SKM-1 treated with dmso at 0.1 percent for 144 hours (cell line): ENCODE data around the gene KDR.

Experiments used
- DNase-seq: peaks from one replicate; lab custom pipeline; 2025; ENCODE audit not compliant: unreplicated experiment; lab: John Stamatoyannopoulos, UW

KDR gene

GRCh38 chr4:55124322-55125076 lies 896 bp downstream of the KDR start:
- DNase-seq = no peak

- DNase-seq = no peak
Observed at GRCh38 chr4:55123791-55124190, 1.6 kb downstream of the KDR start.

- DNase-seq = no peak
Observed at GRCh38 chr4:55122235-55122634, 3.2 kb downstream of the KDR start.

- peak; percentile 60 for DNase-seq
Observed at GRCh38 chr4:55121246-55121645, 4.1 kb downstream of the KDR start.

GRCh38 chr4:55118397-55118796 lies 7.0 kb downstream of the KDR start:
- no peak for DNase-seq

GRCh38 chr4:55117511-55117910 lies 7.9 kb downstream of the KDR start:
- no peak for DNase-seq

GRCh38 chr4:55116450-55116849 lies 8.9 kb downstream of the KDR start:
- no peak for DNase-seq

GRCh38 chr4:55111601-55112000 lies 13.8 kb downstream of the KDR start:
- no peak for DNase-seq

GRCh38 chr4:55110131-55110530 lies 15.3 kb downstream of the KDR start:
- no peak for DNase-seq

- no peak for DNase-seq
Observed at GRCh38 chr4:55107054-55107453, 18.3 kb downstream of the KDR start.

- no peak for DNase-seq
Observed at GRCh38 chr4:55103224-55103623, 22.2 kb downstream of the KDR start.

- DNase-seq = no peak
Observed at GRCh38 chr4:55099816-55100215, 25.6 kb downstream of the KDR start.

GRCh38 chr4:55098456-55099204 lies 26.8 kb downstream of the KDR start:
- DNase-seq = no peak

GRCh38 chr4:55096619-55097018 lies 28.8 kb downstream of the KDR start:
- no peak for DNase-seq

- no peak for DNase-seq
Observed at GRCh38 chr4:55096045-55096444, 29.4 kb downstream of the KDR start.

GRCh38 chr4:55092504-55092903 lies 32.9 kb downstream of the KDR start:
- no peak for DNase-seq

GRCh38 chr4:55089916-55090315 lies 35.5 kb downstream of the KDR start:
- DNase-seq = no peak

GRCh38 chr4:55087913-55088260 lies 37.5 kb downstream of the KDR start:
- DNase-seq = no peak

- DNase-seq = no peak
Observed at GRCh38 chr4:55087009-55087912, 38.1 kb downstream of the KDR start.

GRCh38 chr4:55086578-55086977 lies 38.8 kb downstream of the KDR start:
- DNase-seq = no peak

- DNase-seq = no peak
Observed at GRCh38 chr4:55083735-55084134, 41.7 kb downstream of the KDR start.

GRCh38 chr4:55082756-55083155 lies 42.6 kb downstream of the KDR start:
- DNase-seq = no peak
